Mesenchymal stem cell (in vitro differentiated cells and primary cell): ENCODE data around the gene TAOK3.
"Not testable (repeated sequence)": the region's sequence is repeated elsewhere in the genome, so short reads cannot be mapped to it uniquely, and the experiment has no call there.

ENCODE experiments used
- DNase-seq: peaks from one replicate; pipeline ENCODE4 v3.0.0-alpha.2; 2013
- H2AFZ ChIP-seq: one replicate; pipeline ENCODE4 v1.6.1; 2013; ENCODE audit warnings: low read depth, mild to moderate bottlenecking, control low read depth, inconsistent platforms, low read length, moderate library complexity
- H2AK5ac ChIP-seq: 2 replicates; pipeline ENCODE4 v1.6.1; 2013; ENCODE audit warnings: low read length, moderate library complexity, mild to moderate bottlenecking, inconsistent platforms; ENCODE audit not compliant: severe bottlenecking
- H2BK120ac ChIP-seq: one replicate; pipeline ENCODE4 v1.6.1; 2013; ENCODE audit warnings: low read depth, mild to moderate bottlenecking, inconsistent platforms, low read length, moderate library complexity
- H2BK12ac ChIP-seq, 2 experiments: one replicate each; pipeline ENCODE4 v1.6.1; 2013; ENCODE audit warnings: inconsistent platforms in 2 of 2, low read length in 2 of 2, mild to moderate bottlenecking in 2 of 2, moderate library complexity in 2 of 2, control low read depth in 1 of 2
- H2BK15ac ChIP-seq: one replicate; pipeline ENCODE4 v1.6.1; 2013; ENCODE audit warnings: mild to moderate bottlenecking, low read depth, inconsistent platforms; ENCODE audit not compliant: poor library complexity, severe bottlenecking
- H2BK5ac ChIP-seq: 2 replicates; pipeline ENCODE4 v1.6.1; 2013; ENCODE audit warnings: low read depth, mild to moderate bottlenecking, low read length, control low read depth, inconsistent platforms; ENCODE audit not compliant: poor library complexity, severe bottlenecking
- H3K14ac ChIP-seq, 2 experiments: one replicate each; pipeline ENCODE4 v1.6.1; 2013; ENCODE audit warnings: inconsistent platforms in 2 of 2, low read length in 2 of 2, control low read depth in 1 of 2, mild to moderate bottlenecking in 1 of 2, moderate library complexity in 1 of 2
- H3K18ac ChIP-seq, 2 experiments: one replicate each; pipeline ENCODE4 v1.6.1; 2013; ENCODE audit warnings: inconsistent platforms in 2 of 2, low read length in 2 of 2, control low read depth in 1 of 2, low read depth in 1 of 2, mild to moderate bottlenecking in 1 of 2
- H3K23ac ChIP-seq, 2 experiments: one replicate each; pipeline ENCODE4 v1.6.1; 2013; ENCODE audit warnings: inconsistent platforms in 2 of 2, low read length in 2 of 2, mild to moderate bottlenecking in 2 of 2, moderate library complexity in 2 of 2, control low read depth in 1 of 2
- H3K27ac ChIP-seq: 2 replicates; pipeline ENCODE4 v1.5.1; 2013; ENCODE audit warnings: mild to moderate bottlenecking, moderate library complexity, low read length, control low read depth, inconsistent platforms; ENCODE audit not compliant: poor library complexity, severe bottlenecking
- H3K27me3 ChIP-seq, 2 experiments: 2 replicates each; pipeline versions ENCODE4 v1.6.1 to v1.7.0; 2013; ENCODE audit warnings: low read length in 2 of 2, mild to moderate bottlenecking in 2 of 2, moderate library complexity in 2 of 2, control low read depth in 1 of 2, inconsistent platforms in 1 of 2; ENCODE audit not compliant: control insufficient read depth in 1 of 2, insufficient read depth in 1 of 2
- H3K36me3 ChIP-seq, 2 experiments: 2 replicates each; pipeline versions ENCODE4 v1.6.1 to v1.7.0; 2013; ENCODE audit warnings: low read length in 2 of 2, control low read depth in 1 of 2, inconsistent platforms in 1 of 2, low read depth in 1 of 2, mild to moderate bottlenecking in 1 of 2; ENCODE audit not compliant: insufficient read depth in 2 of 2, control insufficient read depth in 1 of 2
- H3K4ac ChIP-seq, 2 experiments: one replicate each; pipeline ENCODE4 v1.6.1; 2013; ENCODE audit warnings: inconsistent platforms in 2 of 2, low read length in 2 of 2, mild to moderate bottlenecking in 2 of 2, moderate library complexity in 2 of 2, control low read depth in 1 of 2, low read depth in 1 of 2
- H3K4me1 ChIP-seq: 2 replicates; pipeline ENCODE4 v1.6.1; 2013; ENCODE audit warnings: low read depth, low read length, control low read depth; ENCODE audit not compliant: control insufficient read depth, insufficient read depth
- H3K4me2 ChIP-seq: 2 replicates; pipeline ENCODE4 v1.6.1; 2013; ENCODE audit warnings: low read length, mild to moderate bottlenecking, inconsistent platforms; ENCODE audit not compliant: poor library complexity, severe bottlenecking
- H3K4me3 ChIP-seq, 2 experiments: 2 replicates each; pipeline versions ENCODE4 v1.5.1 to v1.7.0; 2013; ENCODE audit warnings: low read length in 2 of 2, mild to moderate bottlenecking in 2 of 2, control low read depth in 1 of 2, low read depth in 1 of 2; ENCODE audit not compliant: insufficient read depth in 1 of 2
- H3K79me1 ChIP-seq: replicated peaks from 2 replicates; pipeline ENCODE4 v1.6.1; 2013; ENCODE audit warnings: mild to moderate bottlenecking, control low read depth, low read length, inconsistent platforms; ENCODE audit not compliant: poor library complexity, severe bottlenecking
- H3K9ac ChIP-seq: 2 replicates; pipeline ENCODE4 v1.7.0; 2013; ENCODE audit warnings: mild to moderate bottlenecking, low read length, moderate library complexity
- H3K9me3 ChIP-seq: 2 replicates; pipeline ENCODE4 v1.7.0; 2013; ENCODE audit warnings: mild to moderate bottlenecking, low read length; ENCODE audit not compliant: control insufficient read depth
- H4K8ac ChIP-seq: one replicate; pipeline ENCODE4 v1.6.1; 2013; ENCODE audit warnings: inconsistent platforms, mild to moderate bottlenecking, low read length, moderate library complexity
- H4K91ac ChIP-seq: one replicate; pipeline ENCODE4 v1.6.1; 2013; ENCODE audit warnings: mild to moderate bottlenecking, low read length, inconsistent platforms
- WGBS: methylation state at CpG from one replicate; pipeline ENCODE4 v1.1.7; 2013; ENCODE audit warnings: mixed read lengths; 5-methylcytosine and 5-hydroxymethylcytosine counted together

TAOK3 gene

DNA sequence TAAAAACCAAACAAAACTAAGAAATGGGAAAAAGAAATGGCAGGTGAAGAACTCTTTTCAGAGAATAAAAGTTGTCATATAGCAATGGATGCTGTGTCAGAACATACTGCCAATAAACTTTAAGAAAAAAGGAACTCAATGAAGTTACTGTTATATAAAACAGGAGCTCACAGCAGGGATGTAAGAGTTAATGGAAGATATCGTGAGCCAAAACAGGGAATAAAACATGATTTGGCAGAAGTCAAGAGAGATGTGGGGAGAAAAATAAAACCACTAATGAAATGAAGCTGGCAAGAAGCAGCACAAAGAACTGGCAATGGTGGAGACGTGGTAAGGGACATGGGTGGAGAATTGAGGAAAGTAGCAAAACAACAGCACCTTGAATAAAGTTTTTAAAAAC lies 61.0 kb downstream of the TAOK3 start:
- Histone ChIP-seq H3K79me1 (peaks cover 5% of the 10 kb centered on the region), H2AFZ (no peak overlapping the region), H2BK5ac (no peak overlapping the region), H2BK12ac (no peak overlapping the region), H3K9ac (peak overlapping the region; percentile 49), H4K8ac (no peak overlapping the region), H3K9me3 (no peaks in the 10 kb centered on the region), H2BK15ac (no peak overlapping the region), H2BK120ac (no peak overlapping the region), H3K4me3 (no peak overlapping the region), H3K27ac (no peak overlapping the region), H4K91ac (no peak overlapping the region), H3K27me3 (no peaks in the 10 kb centered on the region), H3K14ac (no peak overlapping the region), H3K23ac (no peak overlapping the region), H3K4me2 (no peak overlapping the region), H2AK5ac (no peak overlapping the region), H3K4me1 (peaks cover 2% of the 10 kb centered on the region), H3K36me3 (no peaks in the 10 kb centered on the region), H3K18ac (no peak overlapping the region), H3K4ac (no peak overlapping the region)
- WGBS, result 93% methylated on average over 1 of the region's 2 CpGs
- DNase-seq, result no peak

DNA sequence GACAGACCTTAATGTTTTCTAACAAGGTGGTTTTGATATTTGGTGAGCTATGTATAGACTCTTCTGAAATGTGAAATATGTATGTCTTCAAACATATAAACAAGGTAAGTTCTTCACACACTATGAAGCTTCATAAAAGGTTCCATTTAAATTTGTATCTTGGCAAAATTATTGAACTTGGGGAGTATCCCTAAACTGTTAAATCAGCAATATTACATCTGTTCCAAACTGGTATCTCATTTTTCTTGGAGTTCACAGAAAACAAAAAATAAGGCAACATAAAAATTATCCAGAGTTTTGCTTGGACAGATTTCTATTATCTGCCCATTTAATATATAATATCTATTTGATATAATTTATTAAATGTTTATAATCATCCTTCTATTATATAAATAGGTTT lies 62.4 kb downstream of the TAOK3 start:
- Histone ChIP-seq H3K27ac (no peak overlapping the region), H3K4ac (no peak overlapping the region)

DNA sequence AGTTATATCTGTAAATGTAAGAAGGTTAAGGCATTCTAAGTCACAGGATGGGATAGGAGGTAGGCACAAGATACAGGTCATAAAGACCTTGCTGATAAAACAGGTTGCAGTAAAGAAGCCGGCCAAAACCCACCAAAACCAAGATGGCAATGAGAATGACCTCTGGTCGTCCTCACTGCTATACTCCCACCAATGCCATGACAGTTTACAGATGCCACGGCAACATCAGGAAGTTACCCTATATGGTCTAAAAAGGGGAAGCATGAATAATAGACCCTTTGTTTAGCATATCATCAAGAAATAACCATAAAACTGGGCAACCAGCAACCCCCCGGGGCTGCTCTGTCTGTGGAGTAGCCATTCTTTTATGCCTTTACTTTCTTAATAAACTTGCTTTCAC lies 64.7 kb downstream of the TAOK3 start:
- H2BK12ac ChIP-seq, H2AK5ac ChIP-seq, H3K79me1 ChIP-seq, H4K91ac ChIP-seq, H2BK120ac ChIP-seq, H3K4ac ChIP-seq, H3K9me3 ChIP-seq, H3K4me2 ChIP-seq, H3K27me3 ChIP-seq, H3K36me3 ChIP-seq, H2BK15ac ChIP-seq, H3K14ac ChIP-seq, H4K8ac ChIP-seq, H2BK5ac ChIP-seq, H3K18ac ChIP-seq, H3K23ac ChIP-seq, H3K4me1 ChIP-seq, H2AFZ ChIP-seq: not testable (repeated sequence)
- H3K27ac ChIP-seq, result peak overlapping the region; percentile 87
- peak overlapping the region; percentile 92 for H3K9ac ChIP-seq
- DNase-seq, result peak; percentile 66
- peak overlapping the region in 1 of 2 experiments; percentile 74 for H3K4me3 ChIP-seq
- WGBS, result 18% methylated on average over 4 of the region's 4 CpGs

More for the DNA sequence above, 62.4 kb downstream of the TAOK3 start:
- no peaks in the 10 kb centered on the region for H3K9me3 ChIP-seq
- H3K27me3 ChIP-seq, result no peaks in the 10 kb centered on the region
- no peak overlapping the region for H3K4me3 ChIP-seq
- no peaks in the 10 kb centered on the region for H3K36me3 ChIP-seq
- no peak overlapping the region for H2BK120ac ChIP-seq
- H3K4me1 ChIP-seq, result peaks cover 2% of the 10 kb centered on the region
- no peak overlapping the region for H3K14ac ChIP-seq
- H2BK15ac ChIP-seq, result no peak overlapping the region
- no peak overlapping the region for H3K18ac ChIP-seq
- H4K8ac ChIP-seq, result no peak overlapping the region
- H2BK12ac ChIP-seq, result no peak overlapping the region
- H4K91ac ChIP-seq, result no peak overlapping the region
- no peak overlapping the region for H3K4me2 ChIP-seq
- H2AK5ac ChIP-seq, result no peak overlapping the region
- H3K9ac ChIP-seq, result no peak overlapping the region
- no peak for DNase-seq
- peaks cover 3% of the 10 kb centered on the region for H3K79me1 ChIP-seq
- H3K23ac ChIP-seq, result no peak overlapping the region
- H2AFZ ChIP-seq, result no peak overlapping the region
- H2BK5ac ChIP-seq, result no peak overlapping the region

DNA sequence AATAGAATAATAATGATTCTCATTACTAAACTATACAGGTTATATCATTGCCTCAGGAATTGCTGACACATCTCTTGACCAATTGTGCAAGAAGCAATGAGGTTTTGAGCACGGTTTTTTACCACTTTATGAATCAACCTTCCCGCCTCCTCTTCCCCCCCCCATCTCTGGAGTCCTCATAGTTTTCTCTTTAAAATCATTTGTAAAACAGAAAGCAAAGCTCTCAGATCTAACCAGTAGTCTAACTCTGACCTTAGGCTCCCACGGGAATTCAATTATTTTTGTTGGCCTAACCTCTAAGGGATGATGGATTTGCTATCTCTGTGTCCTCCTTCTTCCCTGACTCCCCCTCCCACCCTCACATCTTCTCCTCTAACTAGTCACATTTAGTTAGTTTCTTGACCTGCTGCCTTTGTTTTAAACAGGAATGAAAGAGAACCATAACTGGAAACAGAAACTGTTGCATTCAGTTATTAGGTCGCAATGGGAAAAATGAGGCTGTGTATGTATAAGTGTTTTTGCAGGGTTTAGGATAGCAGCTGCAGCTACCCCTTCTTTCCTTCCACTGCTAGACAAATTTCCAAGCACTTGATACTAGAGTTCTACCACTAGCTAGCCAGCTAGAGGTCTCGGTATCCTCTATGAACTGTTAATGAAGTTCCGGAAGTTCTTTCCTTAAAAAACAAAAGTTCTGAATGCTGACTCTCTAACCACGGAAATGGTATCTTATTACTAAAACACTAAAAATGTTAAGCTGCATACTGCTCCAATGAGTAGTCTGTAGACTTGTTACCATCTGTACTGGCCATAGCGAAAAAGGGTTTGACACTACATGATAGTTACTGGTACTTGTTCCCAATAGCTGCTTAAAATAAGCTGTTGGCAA lies 65.4 kb downstream of the TAOK3 start:
- H3K4me1 ChIP-seq, result peaks cover 2% of the 10 kb centered on the region
- H3K36me3 ChIP-seq, result no peaks in the 10 kb centered on the region
- WGBS, result 3% methylated on average over 3 of the region's 8 CpGs
- no peak overlapping the region for H3K4ac ChIP-seq
- peak overlapping the region; percentile 50 for H4K91ac ChIP-seq
- H3K79me1 ChIP-seq, result peaks cover 3% of the 10 kb centered on the region
- no peak overlapping the region for H4K8ac ChIP-seq
- no peak overlapping the region for H2BK5ac ChIP-seq
- peak overlapping the region in 1 of 2 experiments; percentile 95 for H3K18ac ChIP-seq
- no peaks in the 10 kb centered on the region for H3K27me3 ChIP-seq
- no peak overlapping the region for H2AK5ac ChIP-seq
- no peak overlapping the region for H3K4me2 ChIP-seq
- no peak overlapping the region for H3K14ac ChIP-seq
- no peaks in the 10 kb centered on the region for H3K9me3 ChIP-seq
- no peak overlapping the region for H2BK15ac ChIP-seq
- no peak overlapping the region for H3K23ac ChIP-seq
- H2AFZ ChIP-seq, result no peak overlapping the region
- H3K9ac ChIP-seq, result peak overlapping the region; percentile 92
- no peak overlapping the region for H2BK12ac ChIP-seq
- peak overlapping the region; percentile 2 for H2BK120ac ChIP-seq
- peak overlapping the region; percentile 87 for H3K27ac ChIP-seq
- DNase-seq, result peak; percentile 91
- H3K4me3 ChIP-seq, result peak overlapping the region in 1 of 2 experiments; percentile 74
